NCI-H526 treated with DMSO at 0.1 percent for 48 hours (cell line): Measurements from ENCODE around the gene NSD2.
"Not testable (repeated sequence)": the region's sequence is repeated elsewhere in the genome, so short reads cannot be mapped to it uniquely, and the experiment has no call there.

Source experiments
- DNase-seq: peaks from one replicate; lab custom pipeline; 2025; lab: John Stamatoyannopoulos, UW

The NSD2 gene

GRCh38 chr4:1870578-1871443 is at the start of gene NSD2:
NSD2 (plus strand) TSS chr4:1871393; CDS start chr4:1900655, 29,262 bp downstream.
- DNase-seq: peak; percentile 83

DNA sequence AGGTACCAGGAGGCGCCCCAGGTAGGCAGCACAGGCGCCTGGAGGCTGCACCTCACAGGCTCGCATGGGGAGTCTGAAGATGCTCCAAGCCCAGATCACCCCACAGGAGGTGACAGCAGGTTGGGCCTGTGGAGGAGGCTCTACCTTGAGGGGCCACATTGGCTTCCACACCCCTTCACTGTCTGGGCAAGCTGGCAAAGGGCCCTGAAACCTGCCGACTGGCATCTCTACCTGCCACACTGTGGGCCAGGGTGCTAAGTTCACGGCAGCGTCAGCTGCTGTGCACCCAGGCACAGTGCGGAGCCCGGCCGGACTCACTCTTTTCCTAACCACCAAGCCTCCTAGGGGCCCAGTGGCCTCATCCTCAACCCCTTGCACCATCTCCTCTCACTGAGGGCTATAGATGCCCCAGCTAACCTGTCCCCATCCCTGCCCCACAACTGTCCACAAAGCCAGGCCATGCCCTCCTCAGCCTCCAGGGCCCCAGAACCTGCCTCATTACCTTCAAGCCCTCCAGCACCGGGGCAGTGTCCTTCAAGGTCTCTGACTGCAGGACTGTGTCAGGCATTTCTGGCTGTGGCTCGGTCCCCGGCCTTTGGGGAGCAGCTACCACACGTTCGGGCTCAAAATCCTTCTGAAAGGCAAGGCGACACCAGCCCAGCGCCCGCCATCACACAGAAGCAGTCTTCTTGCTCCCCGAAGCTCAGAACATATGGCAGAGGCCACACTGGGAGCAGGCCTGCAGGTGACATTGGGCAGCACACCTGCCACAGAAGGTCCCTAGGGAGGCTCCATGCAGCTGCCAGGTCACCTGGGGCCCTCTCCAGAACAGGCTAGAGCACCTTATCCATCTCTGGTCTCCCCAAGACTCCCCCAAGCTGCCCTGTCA is 49.3 kb upstream of the NSD2 start:
- no peak for DNase-seq

GRCh38 chr4:1822568-1823544 is 48.3 kb upstream of the NSD2 start:
- DNase-seq: no peak

- no peak for DNase-seq
Observed at GRCh38 chr4:1823545-1823932, 47.7 kb upstream of the NSD2 start.

GRCh38 chr4:1824746-1825145 is 46.4 kb upstream of the NSD2 start:
- DNase-seq: no peak

DNA sequence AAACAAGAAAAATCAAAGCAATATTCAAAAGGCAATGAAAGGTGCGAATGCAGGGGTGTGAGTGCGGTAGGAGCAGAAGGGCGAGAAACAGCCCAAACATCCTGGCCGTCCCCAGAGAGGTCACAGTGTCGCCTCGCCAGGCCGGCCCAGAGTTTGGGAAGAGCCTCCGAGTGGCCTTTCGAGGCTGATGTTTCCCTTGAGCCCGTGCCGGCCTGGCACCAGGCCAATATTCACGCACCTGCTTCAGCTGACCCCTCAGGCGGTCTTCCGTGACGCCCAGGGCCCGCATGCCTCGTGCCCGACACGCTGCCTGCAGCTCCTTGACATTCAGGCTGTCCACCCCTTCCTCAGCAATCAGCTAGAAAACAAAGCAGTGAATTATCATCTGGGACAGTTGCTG is 45.9 kb upstream of the NSD2 start:
- no peak for DNase-seq

DNA sequence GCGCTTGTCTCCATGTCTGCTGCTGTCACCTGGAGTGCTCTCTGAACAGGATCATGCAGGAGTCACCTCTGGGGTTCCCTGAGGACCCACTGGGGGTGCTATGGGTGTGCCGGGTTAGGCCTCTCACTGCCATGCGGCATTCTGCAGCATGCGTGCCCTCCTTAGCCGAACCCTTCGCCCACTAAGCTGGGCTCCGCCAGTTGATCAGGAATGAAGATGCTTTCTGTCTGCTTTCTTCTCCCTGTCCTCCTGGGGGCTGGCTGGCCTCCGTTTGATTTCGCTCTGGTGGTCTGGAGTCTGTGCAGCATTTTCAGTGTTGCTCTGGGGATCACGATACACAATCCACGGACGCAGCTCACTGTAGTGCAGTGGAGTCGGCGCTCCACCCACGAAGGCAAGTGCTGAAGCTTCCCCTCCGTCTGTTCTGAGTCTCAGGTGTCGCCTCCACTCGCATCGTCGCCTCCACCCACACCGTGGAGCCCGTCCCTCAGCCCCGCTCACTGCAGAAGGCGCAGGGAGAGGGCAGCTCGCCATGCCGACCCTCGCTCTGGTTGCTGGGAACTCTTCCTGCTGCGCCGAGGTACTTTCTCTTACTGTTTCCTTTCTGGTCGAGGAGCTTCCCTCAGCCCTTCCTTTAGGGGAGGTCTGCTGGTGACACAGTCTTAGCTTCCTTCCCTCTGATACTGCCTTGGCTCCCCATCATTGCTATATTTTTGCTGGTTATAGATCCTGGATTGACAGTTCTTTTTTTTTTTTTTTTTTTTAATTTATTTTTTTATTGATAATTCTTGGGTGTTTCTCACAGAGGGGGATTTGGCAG is 44.5 kb upstream of the NSD2 start:
- DNase-seq: no peak

GRCh38 chr4:1830234-1830633 is 41.0 kb upstream of the NSD2 start:
- no peak for DNase-seq

DNA sequence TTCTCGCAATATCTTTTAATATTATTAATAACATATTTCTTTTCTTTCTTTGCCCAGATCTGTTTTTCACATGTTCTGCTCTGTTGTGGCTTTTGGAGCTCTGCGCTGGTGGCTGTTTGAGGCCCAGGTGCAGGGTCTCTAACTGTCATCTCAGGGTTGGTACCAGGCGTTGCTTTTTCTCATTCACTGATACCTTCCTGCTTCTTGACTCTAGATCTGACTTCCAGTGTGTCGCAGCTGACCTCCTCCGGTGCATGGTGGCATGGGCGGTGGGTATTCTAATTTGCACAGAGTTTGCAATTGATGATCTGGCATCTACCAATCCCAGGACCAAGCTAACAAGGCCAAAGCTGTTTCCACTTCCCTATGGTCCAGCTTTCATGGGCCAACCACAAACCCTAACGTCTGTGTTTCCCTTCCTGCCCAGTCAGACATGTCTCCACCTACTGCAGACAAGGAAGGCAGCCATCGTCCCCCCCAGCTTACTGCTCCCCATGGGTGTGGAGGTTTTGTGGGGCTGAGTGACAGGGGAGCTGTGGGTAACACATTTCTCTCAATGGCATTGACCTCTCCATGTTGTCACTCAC is 40.5 kb upstream of the NSD2 start:
- no peak for DNase-seq

- no peak for DNase-seq
Observed at GRCh38 chr4:1831331-1831730, 39.9 kb upstream of the NSD2 start.

- no peak for DNase-seq
Observed at GRCh38 chr4:1832690-1833089, 38.5 kb upstream of the NSD2 start.

- DNase-seq: no peak
Observed at GRCh38 chr4:1833307-1834046, 37.7 kb upstream of the NSD2 start.

- no peak for DNase-seq
Observed at GRCh38 chr4:1834047-1834775, 37.0 kb upstream of the NSD2 start.

- DNase-seq: not testable (repeated sequence)
Observed at GRCh38 chr4:1835836-1836235, 35.4 kb upstream of the NSD2 start.

DNA sequence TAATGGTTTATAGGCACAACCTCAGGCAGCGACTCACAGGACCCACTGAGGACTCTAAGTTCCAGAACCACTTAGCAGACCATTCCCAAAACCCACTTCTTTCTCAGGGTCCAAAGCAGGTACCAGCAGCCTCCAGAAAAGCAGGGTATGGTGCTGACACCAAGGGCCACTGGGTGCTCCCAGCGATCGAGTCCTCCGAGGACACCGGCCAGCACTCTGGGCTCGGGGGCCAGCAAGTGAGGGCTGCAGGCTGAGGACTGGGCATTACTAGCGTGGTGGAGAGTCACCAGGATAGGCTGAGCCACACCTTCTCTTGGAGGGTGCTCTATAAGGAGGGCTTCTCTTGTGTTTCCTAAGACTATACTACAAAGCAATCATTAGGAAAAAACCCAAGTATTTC is 34.5 kb upstream of the NSD2 start:
- no peak for DNase-seq

DNA sequence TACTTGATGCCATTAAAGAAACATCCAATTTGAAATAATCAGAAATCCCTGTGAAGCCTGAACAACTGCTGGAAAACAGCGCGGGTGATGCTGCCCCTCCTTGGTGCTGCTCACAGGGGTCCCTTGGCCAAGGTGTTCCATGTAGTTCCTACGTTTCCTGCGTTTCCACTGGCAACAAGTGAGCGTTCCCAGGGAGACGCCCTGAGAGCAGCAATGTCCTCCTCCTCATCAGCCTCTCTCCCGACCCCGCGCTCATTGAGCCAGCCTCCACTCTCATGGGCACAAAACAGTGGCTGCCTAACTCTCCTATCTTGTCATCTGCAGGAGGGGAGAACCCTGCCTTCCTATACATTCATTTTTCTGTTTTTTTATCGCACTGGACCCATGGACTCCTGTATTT is 34.1 kb upstream of the NSD2 start:
- DNase-seq: no peak

DNA sequence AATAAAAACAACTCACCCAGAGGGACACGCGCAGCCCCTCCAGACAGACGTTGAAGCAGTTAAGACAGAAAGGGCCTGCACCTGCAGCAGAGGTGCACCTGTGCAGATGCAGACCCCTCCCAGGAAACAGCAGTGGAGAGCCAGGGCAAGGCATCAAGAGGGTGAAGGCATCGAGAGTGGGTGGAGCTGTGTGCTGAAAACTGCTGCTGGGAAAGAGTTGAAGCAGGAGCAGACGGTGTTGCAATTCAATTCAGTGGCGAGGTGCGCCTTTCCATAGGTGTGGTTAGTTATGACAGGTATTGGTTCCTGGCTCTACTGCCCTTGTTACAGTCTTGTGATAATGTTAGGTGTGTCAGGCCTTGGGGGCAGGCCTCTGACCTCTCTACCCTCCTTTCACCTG is 31.9 kb upstream of the NSD2 start:
- no peak for DNase-seq

DNA sequence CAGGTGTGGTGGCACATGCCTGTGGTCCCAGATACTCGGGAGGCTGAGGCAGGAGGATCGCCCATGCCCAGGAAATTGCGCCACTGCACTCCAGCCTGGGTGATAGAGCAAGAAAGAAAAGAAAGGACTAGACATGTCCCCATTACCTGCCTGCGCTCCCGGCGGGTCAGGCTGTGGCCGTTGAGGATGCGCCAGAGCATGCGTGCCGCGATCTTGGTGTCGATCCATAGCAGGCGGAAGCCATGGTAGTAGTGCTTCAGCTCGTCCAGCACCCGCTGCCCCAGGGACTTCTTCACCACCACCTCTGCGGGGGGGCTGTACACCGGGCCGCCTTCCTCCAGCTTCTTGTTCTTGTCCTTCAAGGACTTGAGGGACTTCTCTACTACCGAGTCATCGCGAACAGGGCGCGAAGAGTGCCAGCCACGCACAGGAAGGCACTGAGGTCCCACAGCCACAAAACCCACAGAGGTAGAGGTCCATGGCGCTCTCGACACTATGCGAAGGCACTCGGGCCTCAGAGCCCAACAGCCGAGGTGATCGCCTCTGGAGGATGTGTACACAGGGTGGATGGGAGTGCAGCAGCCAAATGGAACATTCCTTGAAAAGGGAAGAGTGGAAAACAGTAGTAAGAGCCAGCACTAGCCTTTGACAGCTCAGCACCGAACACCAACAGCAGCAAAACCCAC is 29.8 kb upstream of the NSD2 start:
- DNase-seq: no peak

DNA sequence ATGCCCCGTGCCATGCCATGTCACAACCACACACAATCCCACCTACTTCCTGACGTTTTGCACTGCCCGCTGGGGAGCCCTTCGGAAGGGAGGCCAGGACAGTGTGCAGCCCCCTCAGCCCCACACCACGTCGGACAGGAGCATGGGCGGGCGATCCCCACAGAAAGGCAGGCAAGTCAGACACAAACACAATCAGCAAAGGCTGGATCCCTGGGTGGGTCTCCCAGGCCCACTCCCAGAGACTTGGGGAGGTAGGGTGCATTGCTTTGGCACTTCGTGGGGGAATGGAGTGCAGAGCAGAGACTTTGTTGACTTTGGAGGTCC is 29.3 kb upstream of the NSD2 start:
- DNase-seq: no peak
